ENCODE data around the gene MRNIP. TPM values are rescaled to one million over a fixed set of nuclear protein-coding genes. Genes with fewer than 3 reads are reported as not detected.

MRNIP gene
- polyA plus RNA-seq, 2 of the 4 experiments (the other 2 are of a cell fraction): 21.4 to 29.7 TPM

DNA sequence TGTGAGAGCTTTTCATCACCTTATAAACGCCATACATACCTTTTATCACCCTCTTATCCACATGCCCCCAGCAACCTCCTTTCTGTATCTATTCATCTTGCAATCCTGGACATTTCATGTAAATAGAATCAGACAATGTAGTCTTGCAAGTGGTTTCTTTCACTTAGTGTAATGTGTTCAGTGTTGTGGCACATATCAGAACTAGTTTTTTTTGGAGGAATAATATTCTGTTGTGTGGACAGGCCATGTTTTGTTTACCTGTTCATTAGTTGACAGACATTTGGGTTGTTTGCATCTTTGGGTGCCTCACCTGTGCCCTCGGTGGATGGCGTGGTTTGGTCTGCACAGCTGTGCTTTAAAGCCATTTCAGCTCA lies 36.6 kb downstream of the MRNIP start:
- H3K27ac ChIP-seq: peak overlapping the region; percentile 95 to 98
- H3K4me3 ChIP-seq: peak overlapping the region; percentile 81
- peak overlapping the region; percentile 96 for H3K4me2 ChIP-seq
- peaks cover 76% of the 10 kb centered on the region for H3K4me1 ChIP-seq
- POLR2A ChIA-PET: interaction anchor here (0.6 to 1.3 kb wide), 3 partner anchors 9 to 20 kb away, joined by 3 to 4 read pairs (median 3); no protein-coding TSS in a partner anchor
- 3% methylated on average over 3 of the region's 3 CpGs for WGBS (ENCODE audit: missing lambda C conversion rate)
- DNase-seq (ENCODE audit: low read depth in 1 of 2, low spot score in 1 of 2) (no peak), FAIRE-seq (no peak), ATAC-seq (no peak)
- CTCF ChIA-PET: interaction anchor here (1.4 to 4.8 kb wide), 4 partner anchors 11 to 86 kb away, joined by 5 to 27 read pairs (median 6); partner anchors contain the start of gene TBC1D9B
- H3K9me3 ChIP-seq: no peaks in the 10 kb centered on the region
- TF ChIP-seq PBX3 (IDR thresholded peaks at IDR 0.05): no peak
- no peak for TF ChIP-seq CTCF (IDR thresholded peaks at IDR 0.05)
- no peak for TF ChIP-seq SMC3 (IDR thresholded peaks at IDR 0.05)
- no peak for TF ChIP-seq POLR2AphosphoS2 (conservative IDR thresholded peaks at IDR 0.05; ENCODE audit: low read length)
- TF ChIP-seq EP300 (IDR thresholded peaks at IDR 0.05): no peak
- TF ChIP-seq ZSCAN20 (CRISPR knock-in tag; IDR thresholded peaks at IDR 0.05): 0 out of 2 replicates have a peak, but pooled peaks have one; percentile 62
- TF ChIP-seq EHMT2 (IDR thresholded peaks at IDR 0.05; ENCODE audit: low read depth): no peak
- TF ChIP-seq MAZ (IDR thresholded peaks at IDR 0.05; ENCODE audit: borderline replicate concordance, low read depth, low read length): no peak
- TF ChIP-seq HOXA7 (CRISPR knock-in tag; IDR thresholded peaks at IDR 0.05): peak; percentile 89
- TF ChIP-seq, protein P1, sequence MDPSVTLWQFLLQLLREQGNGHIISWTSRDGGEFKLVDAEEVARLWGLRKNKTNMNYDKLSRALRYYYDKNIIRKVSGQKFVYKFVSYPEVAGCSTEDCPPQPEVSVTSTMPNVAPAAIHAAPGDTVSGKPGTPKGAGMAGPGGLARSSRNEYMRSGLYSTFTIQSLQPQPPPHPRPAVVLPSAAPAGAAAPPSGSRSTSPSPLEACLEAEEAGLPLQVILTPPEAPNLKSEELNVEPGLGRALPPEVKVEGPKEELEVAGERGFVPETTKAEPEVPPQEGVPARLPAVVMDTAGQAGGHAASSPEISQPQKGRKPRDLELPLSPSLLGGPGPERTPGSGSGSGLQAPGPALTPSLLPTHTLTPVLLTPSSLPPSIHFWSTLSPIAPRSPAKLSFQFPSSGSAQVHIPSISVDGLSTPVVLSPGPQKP (IDR thresholded peaks at IDR 0.05; ENCODE audit: low read depth, low read length): no peak
- TF ChIP-seq KDM1A (IDR thresholded peaks at IDR 0.05; ENCODE audit: low read depth): no peak
- no peak for TF ChIP-seq CBX2 (IDR thresholded peaks at IDR 0.05; ENCODE audit: borderline replicate concordance, low read depth)
- no peak for TF ChIP-seq CBX8 (IDR thresholded peaks at IDR 0.05)
- TF ChIP-seq, protein P2, sequence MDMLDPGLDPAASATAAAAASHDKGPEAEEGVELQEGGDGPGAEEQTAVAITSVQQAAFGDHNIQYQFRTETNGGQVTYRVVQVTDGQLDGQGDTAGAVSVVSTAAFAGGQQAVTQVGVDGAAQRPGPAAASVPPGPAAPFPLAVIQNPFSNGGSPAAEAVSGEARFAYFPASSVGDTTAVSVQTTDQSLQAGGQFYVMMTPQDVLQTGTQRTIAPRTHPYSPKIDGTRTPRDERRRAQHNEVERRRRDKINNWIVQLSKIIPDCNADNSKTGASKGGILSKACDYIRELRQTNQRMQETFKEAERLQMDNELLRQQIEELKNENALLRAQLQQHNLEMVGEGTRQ (IDR thresholded peaks at IDR 0.05): no peak
- no peak for TF ChIP-seq HEYL (CRISPR knock-in tag; IDR thresholded peaks at IDR 0.05)
- TF ChIP-seq HOXB13 (CRISPR knock-in tag; IDR thresholded peaks at IDR 0.05; ENCODE audit: low read depth): no peak
- TF ChIP-seq FOSB (CRISPR knock-in tag; IDR thresholded peaks at IDR 0.05): 0 out of 2 replicates have a peak, but pooled peaks have one; percentile 18
- TF ChIP-seq EHF (CRISPR knock-in tag; IDR thresholded peaks at IDR 0.05): no peak
- TF ChIP-seq, protein P3, sequence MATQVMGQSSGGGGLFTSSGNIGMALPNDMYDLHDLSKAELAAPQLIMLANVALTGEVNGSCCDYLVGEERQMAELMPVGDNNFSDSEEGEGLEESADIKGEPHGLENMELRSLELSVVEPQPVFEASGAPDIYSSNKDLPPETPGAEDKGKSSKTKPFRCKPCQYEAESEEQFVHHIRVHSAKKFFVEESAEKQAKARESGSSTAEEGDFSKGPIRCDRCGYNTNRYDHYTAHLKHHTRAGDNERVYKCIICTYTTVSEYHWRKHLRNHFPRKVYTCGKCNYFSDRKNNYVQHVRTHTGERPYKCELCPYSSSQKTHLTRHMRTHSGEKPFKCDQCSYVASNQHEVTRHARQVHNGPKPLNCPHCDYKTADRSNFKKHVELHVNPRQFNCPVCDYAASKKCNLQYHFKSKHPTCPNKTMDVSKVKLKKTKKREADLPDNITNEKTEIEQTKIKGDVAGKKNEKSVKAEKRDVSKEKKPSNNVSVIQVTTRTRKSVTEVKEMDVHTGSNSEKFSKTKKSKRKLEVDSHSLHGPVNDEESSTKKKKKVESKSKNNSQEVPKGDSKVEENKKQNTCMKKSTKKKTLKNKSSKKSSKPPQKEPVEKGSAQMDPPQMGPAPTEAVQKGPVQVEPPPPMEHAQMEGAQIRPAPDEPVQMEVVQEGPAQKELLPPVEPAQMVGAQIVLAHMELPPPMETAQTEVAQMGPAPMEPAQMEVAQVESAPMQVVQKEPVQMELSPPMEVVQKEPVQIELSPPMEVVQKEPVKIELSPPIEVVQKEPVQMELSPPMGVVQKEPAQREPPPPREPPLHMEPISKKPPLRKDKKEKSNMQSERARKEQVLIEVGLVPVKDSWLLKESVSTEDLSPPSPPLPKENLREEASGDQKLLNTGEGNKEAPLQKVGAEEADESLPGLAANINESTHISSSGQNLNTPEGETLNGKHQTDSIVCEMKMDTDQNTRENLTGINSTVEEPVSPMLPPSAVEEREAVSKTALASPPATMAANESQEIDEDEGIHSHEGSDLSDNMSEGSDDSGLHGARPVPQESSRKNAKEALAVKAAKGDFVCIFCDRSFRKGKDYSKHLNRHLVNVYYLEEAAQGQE (IDR thresholded peaks at IDR 0.05): no peak
- TF ChIP-seq BCL3 (IDR thresholded peaks at IDR 0.05): 0 out of 3 replicates have a peak, but pooled peaks have one; percentile 17
- TF ChIP-seq RARB (CRISPR knock-in tag; IDR thresholded peaks at IDR 0.05): peak; percentile 74; the same call in 1 of the 2 replicates
- TF ChIP-seq HMGXB4 (CRISPR knock-in tag; IDR thresholded peaks at IDR 0.05; ENCODE audit: borderline replicate concordance): 0 out of 2 replicates have a peak, but pooled peaks have one; percentile 47
- no peak for TF ChIP-seq ESRRA (IDR thresholded peaks at IDR 0.05; ENCODE audit: borderline replicate concordance, low read length)
- no peak for TF ChIP-seq ZC3H11A (IDR thresholded peaks at IDR 0.05)
- TF ChIP-seq TFCP2L1 (CRISPR knock-in tag; IDR thresholded peaks at IDR 0.05): 0 out of 2 replicates have a peak, but pooled peaks have one; percentile 6
- TF ChIP-seq CEBPB (IDR thresholded peaks at IDR 0.05): no peak
- TF ChIP-seq TP53 (CRISPR knock-in tag; IDR thresholded peaks at IDR 0.05): no peak
- no peak for TF ChIP-seq HDAC2 (IDR thresholded peaks at IDR 0.05)
- no peak for TF ChIP-seq NFE2L2 (conservative IDR thresholded peaks at IDR 0.05; ENCODE audit: low read length)
